Nephron (organoid): ENCODE data around the gene MPZ.

Source experiments
- H3K27ac Mint-ChIP-seq, 3 experiments: 2 replicates each; pipeline ENCODE4 v1.8.0; 2020; ENCODE audit warnings: mixed read lengths in 3 of 3, mild to moderate bottlenecking in 2 of 3, moderate library complexity in 1 of 3
- H3K27me3 Mint-ChIP-seq: 2 replicates; pipeline ENCODE4 v1.8.0; 2021; ENCODE audit warnings: low read depth, mild to moderate bottlenecking, moderate library complexity, mixed read lengths
- H3K36me3 Mint-ChIP-seq: 2 replicates; pipeline ENCODE4 v1.8.0; 2020; ENCODE audit warnings: low read depth, mixed read lengths
- H3K4me1 Mint-ChIP-seq: 2 replicates; pipeline ENCODE4 v1.8.0; 2020; ENCODE audit warnings: mixed read lengths
- H3K4me3 Mint-ChIP-seq, 3 experiments: 2 replicates each; pipeline ENCODE4 v1.8.0; 2020; ENCODE audit warnings: mild to moderate bottlenecking in 3 of 3, mixed read lengths in 3 of 3, moderate library complexity in 2 of 3
- H3K9me3 Mint-ChIP-seq: 2 replicates; pipeline ENCODE4 v1.8.0; 2020; ENCODE audit warnings: mixed read lengths
- CTCF ChIP-seq, 3 experiments: fragments of 200-600 bp; sonication (generic); IDR thresholded peaks; one replicate each; pipeline ENCODE4 v1.5.0; 2021; ENCODE audit warnings: antibody characterized with exemption in 3 of 3; ENCODE audit not compliant: unreplicated experiment in 3 of 3

The MPZ gene

GRCh38 chr1:161314201-161314981 is 4.6 kb upstream of the MPZ start, which contains the start of gene SDHC:
Gene SDHC (plus strand): TSS chr1:161314381. CDS start chr1:161314406, 25 bp downstream.
- peaks cover 4% of the 10 kb centered on the region for H3K27me3 Mint-ChIP-seq
- peak within 1 kb of the TSS; percentile 89 to 98 (median 98) for H3K27ac Mint-ChIP-seq
- peak; percentile 15 to 33 (median 23) for TF ChIP-seq CTCF (IDR thresholded peaks at IDR 0.05; ENCODE audit: unreplicated experiment in 3 of 3)
- peaks cover 24% of the 10 kb centered on the region for H3K4me1 Mint-ChIP-seq
- H3K9me3 Mint-ChIP-seq: no peaks in the 10 kb centered on the region
- peak within 1 kb of the TSS; percentile 95 to 98 (median 95) for H3K4me3 Mint-ChIP-seq
- no peaks in the 10 kb centered on the region for H3K36me3 Mint-ChIP-seq

DNA sequence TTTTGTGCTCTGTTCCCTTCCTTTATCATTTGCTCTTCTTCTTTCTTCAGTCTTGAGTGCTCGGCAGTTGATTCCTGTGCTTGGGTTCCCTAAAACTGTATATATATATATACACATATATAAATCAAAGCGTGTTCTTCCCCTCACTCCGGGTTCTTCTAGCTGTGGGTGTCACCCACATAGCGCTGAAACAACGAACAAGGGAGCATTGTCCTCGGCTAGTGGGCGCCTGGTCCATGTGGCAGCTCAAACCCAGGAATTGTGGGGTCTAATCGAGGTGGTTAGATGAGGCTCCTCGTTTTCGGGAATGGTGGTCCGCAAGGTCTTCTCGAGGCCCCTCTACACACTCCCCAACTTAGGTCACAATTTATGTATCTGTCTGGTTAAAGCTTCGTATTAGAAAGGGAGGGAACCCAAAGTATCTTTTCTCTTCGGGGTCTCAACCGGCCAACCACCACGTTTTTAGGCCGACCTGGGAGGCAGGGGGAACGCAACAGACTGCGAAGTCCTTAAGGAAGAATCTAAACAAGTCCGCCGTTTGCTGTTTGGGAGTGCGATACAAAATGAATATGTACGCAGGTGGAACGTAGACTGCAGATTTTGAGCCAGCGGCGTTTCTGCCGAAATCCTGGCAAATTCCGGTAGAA is 3.9 kb upstream of the MPZ start:
- Mint-ChIP-seq H3K36me3 (no peaks in the 10 kb centered on the region), H3K4me1 (peaks cover 24% of the 10 kb centered on the region), H3K4me3 (peak overlapping the region; percentile 95 to 98 (median 95)), H3K27me3 (peaks cover 10% of the 10 kb centered on the region), H3K9me3 (no peaks in the 10 kb centered on the region), H3K27ac (peak overlapping the region; percentile 89 to 98 (median 98))
- no peak for TF ChIP-seq CTCF (IDR thresholded peaks at IDR 0.05; ENCODE audit: unreplicated experiment in 3 of 3)

DNA sequence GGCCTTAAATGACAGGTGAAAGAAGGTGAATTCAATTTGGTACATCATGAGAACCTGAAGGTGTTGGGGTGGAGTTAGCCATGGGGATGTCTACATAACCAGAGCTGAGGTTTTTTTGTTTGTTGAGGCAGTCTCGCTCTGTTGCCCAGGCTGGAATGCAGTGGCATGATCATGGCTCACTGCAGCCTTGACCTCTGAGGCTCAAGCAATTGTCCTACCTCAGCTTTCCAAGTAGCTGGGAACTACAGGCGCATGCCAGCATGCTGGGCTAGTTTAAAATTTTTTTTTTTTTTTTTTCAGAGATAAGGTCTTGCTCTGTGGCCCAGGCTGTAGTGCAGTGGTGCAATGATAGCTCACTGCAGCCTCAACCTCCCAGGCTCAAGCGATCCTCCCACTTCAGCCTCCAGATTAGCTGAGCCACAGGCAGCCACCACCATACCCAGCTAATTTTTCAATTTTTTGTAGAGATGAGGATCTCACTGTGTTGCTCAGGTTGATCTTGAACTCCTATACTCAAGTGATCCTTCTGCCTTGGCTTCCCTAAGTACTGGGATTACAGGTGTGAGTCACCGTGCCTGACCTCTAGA is 1.9 kb upstream of the MPZ start:
- H3K4me3 Mint-ChIP-seq: peak overlapping the region; percentile 35 to 73 (median 38)
- no peaks in the 10 kb centered on the region for H3K9me3 Mint-ChIP-seq
- peaks cover 29% of the 10 kb centered on the region for H3K4me1 Mint-ChIP-seq
- peak overlapping the region in 2 of 3 experiments; percentile 15 to 73 for H3K27ac Mint-ChIP-seq
- H3K27me3 Mint-ChIP-seq: peaks cover 16% of the 10 kb centered on the region
- H3K36me3 Mint-ChIP-seq: no peaks in the 10 kb centered on the region
- TF ChIP-seq CTCF (IDR thresholded peaks at IDR 0.05; ENCODE audit: unreplicated experiment in 3 of 3): no peak

GRCh38 chr1:161307892-161308638 is 1.7 kb downstream of the MPZ start:
- H3K27ac Mint-ChIP-seq: peak overlapping the region in 1 of 3 experiments; percentile 30

More at GRCh38 chr1:161307892-161308638, 1.7 kb downstream of the MPZ start:
- TF ChIP-seq CTCF (IDR thresholded peaks at IDR 0.05; ENCODE audit: unreplicated experiment in 3 of 3): no peak
- Mint-ChIP-seq H3K4me3 (peak overlapping the region; percentile 39 to 68 (median 41)), H3K27me3 (peaks cover 13% of the 10 kb centered on the region), H3K4me1 (peaks cover 22% of the 10 kb centered on the region), H3K36me3 (no peaks in the 10 kb centered on the region), H3K9me3 (no peaks in the 10 kb centered on the region)
